HuH-7.5 (cell line): ENCODE measurements around the gene C6orf89.
"Not testable (repeated sequence)": the region's sequence is repeated elsewhere in the genome, so short reads cannot be mapped to it uniquely, and the experiment has no call there.

Source experiments
- DNase-seq: peaks from one replicate; pipeline ENCODE4 v3.0.0; 2011; ENCODE audit warnings: low spot score

Gene C6orf89

DNA sequence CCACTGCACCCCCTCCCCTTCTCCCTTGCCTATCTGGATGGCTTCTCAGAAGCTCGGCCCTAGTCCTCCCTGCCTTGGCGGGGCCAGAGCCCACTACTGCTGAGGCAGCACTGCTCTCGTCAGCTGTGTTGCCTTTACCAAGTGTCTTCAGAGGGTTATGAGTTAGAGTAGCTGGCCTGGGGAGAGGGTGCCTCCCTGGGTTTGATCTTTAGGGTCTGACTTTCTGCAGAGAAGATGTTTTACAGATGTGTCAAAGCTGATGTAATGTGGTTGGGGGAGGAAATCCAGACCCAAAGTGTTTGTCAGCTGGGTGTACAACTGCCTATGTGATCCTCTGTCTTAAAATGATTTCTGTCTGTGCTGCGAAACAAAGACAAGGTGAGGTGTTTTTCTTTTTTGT lies 38.4 kb downstream of the C6orf89 start:
- DNase-seq, result no peak

DNA sequence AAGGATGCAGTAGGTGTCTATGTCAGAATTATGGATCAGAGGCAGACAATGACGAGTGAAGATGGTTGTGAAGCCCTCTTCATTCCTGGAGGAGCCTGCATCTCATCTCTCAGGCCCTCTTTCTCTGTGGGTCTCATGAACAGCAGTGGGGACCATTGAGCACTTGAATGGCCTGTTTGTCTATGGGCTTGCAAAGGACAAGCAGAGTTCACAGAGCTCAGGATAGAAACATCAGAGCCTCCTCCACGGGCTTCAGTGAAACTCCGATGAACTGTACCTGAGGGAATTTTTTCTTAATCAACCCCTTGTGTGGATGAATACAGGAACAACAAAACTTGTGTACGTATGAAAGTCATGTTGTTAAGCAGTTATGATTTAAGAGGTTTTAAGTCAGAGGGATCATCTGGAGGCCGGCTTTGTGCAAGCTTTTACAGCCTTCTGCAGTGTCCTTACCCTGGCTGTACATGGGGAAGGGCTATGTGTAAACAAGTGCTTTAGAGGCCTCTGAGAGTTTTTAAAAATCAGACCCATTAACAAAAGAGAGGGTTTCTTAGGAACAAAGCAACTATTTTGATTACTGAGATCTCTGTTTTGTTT lies 39.1 kb downstream of the C6orf89 start:
- DNase-seq, result no peak

DNA sequence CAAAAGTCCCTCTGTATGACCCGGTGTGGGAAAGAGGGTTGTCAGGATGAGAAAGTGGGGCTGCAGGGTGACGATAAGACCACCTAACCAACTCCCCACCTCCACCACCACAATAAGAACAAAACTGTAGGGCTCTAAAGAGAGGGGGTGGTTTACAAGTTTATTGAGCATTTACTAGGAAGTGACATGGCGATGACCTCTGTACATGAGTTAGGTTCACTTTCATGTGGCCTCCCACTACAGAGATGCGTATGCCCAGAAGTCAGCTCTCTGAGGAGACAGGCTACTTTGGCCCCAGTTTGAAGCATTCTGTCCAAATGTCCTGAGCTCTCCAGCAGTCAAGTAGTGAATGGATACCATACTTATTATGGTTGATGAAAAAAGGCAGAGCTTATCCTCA lies 40.1 kb downstream of the C6orf89 start:
- no peak for DNase-seq

DNA sequence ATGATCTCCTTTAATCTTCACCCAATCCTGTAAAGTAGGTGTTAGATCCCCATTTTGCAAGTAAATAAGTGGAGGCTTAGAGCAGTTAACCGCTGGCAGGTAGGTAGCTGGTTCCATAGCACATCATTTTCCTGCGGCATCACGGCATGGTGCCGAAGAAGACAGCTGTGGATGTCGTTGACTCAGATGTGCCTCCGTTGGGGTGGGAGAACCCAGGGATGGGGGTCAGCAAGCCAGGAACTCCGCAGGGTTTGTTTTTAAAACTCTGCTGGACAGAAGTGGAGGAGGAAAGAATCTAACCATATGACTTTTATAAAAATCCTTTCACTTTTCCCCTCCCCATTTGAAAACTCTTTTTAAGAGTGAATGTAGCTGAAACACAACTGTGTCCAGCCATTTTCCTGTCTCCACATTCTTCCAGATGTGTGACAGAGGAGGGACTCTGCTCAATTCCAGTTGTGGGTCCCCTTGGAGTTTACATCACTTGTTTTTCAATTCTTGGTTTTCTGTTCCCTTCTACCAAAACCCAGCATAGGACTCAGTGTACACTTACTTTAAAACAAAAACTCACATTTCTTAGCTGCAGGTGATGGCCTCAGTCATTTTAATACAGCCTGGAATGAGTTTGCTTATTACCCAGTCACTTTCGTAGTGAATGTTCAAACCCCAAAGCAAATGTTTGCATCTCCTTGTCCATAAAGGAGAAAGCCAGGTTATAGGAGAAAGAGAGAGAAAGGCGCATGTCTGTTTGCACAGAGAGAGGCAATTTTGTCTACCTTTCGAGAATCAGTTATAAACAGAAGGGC lies 41.2 kb downstream of the C6orf89 start:
- no peak for DNase-seq

DNA sequence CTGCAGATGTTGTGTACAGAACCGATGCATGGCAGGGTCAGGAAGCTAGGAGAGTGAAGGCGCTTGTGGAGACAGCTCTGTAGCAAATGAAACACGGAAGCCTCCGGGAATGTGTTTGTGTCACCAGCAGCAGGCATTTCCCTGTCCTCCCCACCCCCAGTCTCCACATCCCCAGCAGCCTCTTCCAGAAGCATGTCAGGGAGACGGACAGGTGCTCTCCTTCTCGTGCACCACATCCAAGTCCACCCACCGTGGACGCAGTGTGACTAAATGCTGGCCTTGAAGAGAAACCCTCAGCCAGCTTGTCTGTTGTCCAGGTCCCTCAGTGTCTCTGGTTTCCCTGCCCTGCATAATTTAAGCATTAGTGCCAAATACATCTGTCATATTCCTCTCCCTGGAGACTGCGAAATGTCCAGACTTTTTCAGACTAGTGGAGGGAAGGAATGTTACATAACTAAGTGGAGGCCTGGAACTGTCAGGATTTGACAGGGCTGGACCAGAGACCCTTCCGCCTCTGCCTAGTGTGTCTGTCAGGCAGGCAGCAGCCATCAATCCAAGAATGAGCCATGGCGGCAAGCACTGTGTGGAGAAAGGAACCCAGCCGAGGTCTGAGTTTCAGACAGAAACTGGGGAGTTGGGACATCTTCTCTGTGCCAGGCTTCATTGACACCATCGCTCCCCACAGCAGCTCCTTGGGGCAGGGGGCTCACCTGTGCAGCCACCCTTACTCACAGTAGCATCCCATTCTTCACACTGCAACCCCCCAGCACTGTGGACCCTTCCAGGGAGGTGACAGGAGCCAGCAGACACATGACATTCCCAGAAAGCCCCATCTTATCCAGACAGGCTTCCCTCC lies 42.2 kb downstream of the C6orf89 start:
- DNase-seq, result no peak

DNA sequence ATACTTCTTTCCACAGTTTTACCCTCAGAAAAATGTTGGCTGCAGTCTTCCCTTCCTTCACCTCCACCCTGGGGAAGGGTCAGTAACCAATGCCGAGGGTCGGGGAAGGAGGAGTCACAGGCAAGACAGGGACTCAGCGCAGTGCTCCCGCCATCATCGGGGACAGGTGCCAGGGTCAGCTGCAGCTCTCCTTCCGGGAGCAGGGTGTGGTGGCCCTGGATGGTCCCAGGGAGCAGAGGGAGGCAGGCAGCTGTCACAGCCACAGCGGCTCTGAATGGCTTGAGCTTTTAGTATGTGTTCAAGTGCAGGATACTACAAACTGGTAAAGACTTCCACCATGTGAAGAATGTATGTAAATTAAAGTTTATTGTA lies 42.8 kb downstream of the C6orf89 start:
- DNase-seq, result no peak

DNA sequence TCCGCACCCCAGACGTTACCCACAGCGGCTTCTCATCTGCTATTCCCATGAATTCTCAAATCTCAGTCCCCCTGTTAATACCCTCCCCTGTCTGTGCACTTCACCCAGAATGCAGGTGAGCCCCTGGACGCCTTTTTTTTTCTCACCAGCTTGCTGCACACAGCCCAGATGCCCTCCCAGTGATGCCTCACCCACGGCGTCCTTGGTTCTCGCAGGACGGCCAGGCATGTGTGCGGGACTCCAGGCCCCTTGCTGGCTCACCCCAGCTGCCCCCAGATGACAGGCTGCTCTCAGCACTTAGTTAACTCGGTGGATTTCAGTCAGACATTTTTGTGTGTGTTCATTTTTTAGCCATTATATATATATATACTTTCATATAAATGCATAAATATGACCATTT lies 43.4 kb downstream of the C6orf89 start:
- no peak for DNase-seq

DNA sequence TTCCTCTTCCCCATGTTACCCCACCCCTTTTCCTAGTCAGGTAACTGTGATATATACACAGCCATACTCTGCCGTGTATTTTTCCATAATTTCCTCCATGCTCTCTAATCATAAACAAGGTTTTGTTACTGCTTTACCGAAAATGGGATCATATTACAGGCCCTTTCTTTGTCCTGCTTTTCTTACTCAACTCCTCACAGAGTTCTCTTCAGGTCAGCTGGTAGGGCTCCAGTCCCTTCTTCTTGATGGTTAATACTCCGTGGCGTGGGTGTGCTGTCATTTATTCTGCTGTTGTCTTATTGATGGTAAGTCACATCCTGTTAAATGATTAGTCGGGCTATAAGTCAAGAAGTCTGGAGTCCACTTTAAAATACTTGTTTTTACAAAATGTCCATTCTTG lies 43.9 kb downstream of the C6orf89 start:
- DNase-seq, result no peak

DNA sequence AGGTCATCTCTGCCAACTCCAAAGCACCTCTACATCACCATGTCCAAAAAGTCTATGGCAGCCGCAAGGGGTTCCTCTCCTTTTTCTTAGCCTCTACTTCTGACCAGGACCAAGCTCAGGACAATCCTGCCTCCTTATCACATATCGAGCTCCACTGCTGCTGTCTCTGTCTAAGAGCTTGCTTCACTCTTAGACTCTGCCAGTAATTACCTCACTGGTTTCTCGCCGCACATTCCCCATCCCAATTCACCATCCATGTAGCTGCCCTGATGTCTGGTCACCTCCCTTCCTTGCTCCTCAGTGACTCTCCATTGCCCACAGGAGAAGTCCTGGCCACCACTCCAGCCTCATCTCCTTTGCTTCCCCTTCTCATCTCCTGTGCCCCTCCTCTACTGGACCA lies 44.7 kb downstream of the C6orf89 start:
- DNase-seq, result no peak

DNA sequence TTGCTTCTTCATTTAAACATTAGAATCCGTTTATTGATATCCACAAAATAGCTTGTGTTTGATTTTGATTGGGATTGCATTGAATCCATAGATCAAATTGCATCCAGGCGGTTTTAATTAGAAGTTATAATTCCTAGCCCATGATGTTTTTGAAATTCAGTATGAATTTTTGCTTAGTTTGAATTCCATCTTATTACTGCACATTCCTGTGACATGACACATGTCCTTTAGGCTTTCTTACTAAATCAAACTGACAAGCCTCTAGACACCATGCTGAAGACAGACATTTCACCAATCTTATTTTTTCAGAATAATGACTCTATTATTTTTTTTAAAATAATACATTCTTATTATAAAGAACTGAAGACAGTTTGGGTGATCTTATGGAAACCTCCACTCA lies 47.4 kb downstream of the C6orf89 start:
- DNase-seq, result no peak

DNA sequence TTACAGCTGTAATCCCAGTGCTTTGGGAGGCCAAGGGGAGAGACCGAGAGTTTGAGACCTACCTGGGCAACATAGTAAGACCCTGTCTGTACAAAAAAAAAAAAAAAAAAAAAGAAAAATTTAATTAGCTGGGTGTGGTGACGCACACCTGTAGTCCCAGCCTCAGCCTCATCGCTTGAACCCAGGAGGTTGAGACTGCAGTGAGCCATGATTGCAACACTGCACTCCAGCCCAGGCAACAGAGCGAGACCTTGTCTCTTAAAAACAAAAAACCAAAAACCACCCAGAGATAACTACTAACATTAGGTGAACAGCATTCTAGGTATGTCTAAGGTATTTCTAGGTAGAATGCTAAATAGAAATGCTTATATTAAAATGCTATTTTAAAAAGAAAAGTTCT lies 47.8 kb downstream of the C6orf89 start:
- no peak for DNase-seq

DNA sequence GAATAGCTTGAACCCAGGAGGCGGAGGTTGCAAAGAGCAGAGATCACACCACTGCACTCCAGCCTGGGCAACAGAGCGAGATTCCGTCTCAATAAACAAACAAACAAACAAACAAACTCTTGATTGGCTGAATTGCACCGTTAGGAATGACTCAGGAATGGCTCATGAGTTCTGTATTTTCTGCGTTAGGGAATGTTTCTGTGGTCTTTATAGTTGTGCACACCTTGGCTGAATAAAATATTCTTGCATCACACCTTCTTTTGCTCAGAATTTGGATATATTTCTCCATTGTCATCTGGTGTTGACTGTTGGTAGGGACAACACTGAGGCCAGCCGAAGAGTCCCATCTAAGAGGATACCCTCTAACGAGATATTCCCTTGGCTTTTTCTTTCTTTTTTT lies 49.1 kb downstream of the C6orf89 start:
- DNase-seq, result no peak

DNA sequence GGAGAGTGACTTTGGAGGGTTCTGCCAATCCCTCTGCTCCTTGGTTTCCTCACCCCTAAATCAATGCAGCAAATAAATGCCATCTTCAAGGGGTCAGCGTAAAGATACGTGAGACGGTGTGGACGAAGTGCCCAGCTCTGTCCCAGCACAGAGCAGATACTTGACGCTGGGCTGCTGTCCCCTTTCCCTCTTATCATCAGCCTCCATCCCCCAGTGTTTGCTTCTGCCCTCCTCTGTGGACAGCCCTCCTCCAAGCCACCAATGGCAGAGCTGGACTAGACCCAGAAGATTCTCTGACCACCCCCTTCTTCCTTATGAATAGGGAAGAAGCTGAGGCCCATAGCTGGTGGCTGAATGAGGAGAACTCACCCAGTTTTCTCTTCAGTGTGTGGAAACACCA lies 51.1 kb downstream of the C6orf89 start:
- no peak for DNase-seq

DNA sequence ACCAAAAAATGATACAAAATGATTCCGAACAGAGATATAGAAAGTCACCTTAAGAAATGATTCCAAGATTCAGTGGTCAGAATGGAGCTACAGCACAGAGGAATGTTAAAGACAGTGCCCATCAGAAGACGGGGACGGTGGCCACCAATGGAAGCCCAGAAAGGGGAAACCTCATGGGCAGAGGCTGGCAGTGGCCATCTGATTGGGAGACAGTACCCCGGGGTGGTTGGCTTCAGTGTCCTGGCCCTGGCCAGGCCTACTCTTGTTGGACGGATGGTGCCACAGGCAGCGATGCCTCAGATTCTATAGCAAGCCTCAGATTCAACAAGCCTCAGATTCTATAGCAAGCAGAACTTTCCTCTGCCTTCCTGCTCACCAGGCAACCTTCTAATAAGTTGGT lies 52.1 kb downstream of the C6orf89 start:
- DNase-seq, result no peak

DNA sequence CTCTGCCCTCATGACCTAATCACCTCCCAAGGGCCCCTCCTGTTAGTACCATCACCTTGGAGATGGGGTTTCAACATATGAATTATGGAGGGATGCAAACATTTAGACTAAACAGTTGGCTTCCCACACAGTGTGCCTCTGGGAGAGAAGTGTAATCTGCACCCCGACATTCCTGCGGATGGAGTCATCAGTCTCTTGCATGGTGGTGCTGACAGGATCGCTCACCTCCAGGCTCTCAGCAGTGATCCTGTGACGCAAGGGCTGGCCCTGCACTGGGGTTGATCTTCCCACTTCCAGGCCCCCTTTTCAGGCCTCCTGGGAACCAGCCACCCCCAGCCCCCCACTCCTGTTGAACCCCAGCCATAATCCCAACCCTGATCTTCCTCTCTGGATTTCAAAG lies 52.8 kb downstream of the C6orf89 start:
- DNase-seq, result no peak

DNA sequence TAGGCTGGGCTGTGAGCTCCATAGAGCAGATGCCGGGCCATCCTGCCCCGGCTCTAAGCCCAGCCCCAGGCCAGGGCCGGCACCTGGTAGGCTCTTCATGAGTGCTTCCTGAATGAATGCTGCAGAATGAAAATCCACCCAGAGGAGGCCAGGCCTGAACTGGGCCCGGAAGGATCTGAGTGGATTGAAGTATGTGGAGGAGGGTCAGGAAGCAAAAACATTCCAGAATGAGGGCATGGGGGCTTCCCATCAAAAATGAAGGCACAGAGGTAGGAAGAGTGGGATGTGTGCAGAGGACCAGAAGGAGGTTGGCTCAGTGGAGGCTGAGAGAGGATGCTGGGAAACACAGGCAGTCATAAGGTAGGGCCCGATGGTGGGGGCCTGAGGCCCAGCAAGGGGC lies 53.3 kb downstream of the C6orf89 start:
- not testable (repeated sequence) for DNase-seq

DNA sequence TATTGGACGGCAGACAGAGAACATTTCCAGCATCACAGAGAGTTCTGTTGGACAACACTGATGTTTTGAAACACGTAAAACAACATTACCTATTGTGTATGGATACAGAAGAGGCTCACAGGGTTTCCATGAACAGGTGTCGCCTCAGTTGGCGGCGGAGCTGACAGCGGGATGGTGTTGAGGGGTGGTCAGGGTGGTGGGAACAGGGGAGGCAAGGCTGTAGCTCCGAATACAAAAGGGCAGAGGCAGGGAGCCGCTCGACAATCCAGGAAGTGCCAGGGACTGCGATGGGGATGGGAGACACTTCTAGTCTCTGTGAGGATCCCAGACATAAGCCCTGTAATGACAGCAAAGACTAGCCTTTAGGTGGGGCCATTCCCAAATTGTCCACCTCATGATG lies 54.3 kb downstream of the C6orf89 start:
- no peak for DNase-seq

DNA sequence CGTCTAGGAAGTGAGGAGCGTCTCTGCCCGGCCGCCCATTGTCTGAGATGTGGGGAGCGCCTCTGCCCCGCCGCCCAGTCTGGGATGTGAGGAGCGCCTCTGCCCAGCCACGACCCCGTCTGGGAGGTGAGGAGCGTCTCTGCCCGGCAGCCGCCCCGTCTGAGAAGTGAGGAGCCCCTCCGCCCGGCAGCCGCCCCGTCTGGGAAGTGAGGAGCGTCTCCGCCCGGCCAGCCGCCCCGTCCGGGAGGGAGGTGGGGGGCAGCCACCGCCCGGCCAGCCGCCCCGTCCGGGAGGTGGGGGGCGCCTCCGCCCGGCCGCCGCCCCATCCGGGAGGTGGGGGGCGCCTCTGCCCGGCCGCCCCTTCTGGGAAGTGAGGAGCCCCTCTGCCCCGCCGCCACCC lies 55.8 kb downstream of the C6orf89 start:
- not testable (repeated sequence) for DNase-seq

DNA sequence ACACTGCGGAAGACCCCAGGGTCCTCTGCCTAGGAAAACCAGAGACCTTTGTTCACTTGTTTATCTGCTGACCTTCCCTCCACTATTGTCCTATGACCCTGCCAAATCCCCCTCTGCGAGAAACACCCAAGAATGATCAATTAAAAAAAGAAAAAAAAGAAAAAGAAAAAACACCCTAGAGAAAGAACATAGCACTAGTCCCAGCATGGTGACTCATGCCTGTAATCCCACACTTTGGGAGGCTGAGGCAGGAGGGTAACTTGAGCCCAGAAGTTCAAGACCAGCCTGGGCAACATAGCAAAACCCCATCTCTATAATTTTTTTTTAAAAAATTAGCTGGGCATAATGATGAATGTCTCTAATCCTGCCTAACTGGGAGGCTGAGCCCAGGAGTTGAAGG lies 56.6 kb downstream of the C6orf89 start:
- not testable (repeated sequence) for DNase-seq

DNA sequence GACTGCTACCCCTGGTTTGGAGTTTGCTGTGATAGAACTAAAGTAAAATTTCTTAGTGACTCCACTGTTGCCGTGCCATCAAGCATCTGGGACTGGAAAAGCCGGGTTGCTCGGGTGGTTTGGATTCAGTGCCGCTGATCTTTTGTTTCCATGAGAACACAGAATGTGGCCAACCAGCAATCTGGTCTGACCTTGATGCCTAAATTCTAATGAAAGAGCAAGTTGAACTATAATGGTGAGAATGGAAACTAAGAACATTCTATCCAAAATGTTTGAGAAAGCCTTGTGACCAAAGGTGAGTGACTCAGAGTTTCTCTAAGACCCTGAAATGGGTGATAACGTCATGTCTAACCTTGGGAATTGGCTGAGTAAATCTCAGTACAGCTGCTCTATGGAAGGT lies 58.9 kb downstream of the C6orf89 start:
- no peak for DNase-seq

DNA sequence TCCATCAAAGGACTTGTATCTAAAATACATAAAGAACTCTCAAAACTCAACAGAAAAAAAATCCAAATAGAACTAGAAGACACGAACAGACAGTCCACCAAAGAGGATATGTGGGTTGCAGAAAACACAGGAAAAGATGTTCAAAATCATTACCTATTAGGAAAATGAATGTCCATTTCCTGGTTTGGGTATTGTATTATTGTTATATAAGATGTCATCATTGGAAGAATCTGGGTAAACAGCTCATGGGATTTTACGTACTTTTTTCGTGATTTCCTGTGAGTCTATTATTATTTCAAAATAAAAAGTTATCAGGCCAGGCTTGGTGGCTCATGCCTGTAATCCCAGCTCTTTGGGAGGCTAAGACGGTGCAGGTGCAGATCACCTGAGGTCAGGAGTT lies 59.5 kb downstream of the C6orf89 start:
- no peak for DNase-seq

DNA sequence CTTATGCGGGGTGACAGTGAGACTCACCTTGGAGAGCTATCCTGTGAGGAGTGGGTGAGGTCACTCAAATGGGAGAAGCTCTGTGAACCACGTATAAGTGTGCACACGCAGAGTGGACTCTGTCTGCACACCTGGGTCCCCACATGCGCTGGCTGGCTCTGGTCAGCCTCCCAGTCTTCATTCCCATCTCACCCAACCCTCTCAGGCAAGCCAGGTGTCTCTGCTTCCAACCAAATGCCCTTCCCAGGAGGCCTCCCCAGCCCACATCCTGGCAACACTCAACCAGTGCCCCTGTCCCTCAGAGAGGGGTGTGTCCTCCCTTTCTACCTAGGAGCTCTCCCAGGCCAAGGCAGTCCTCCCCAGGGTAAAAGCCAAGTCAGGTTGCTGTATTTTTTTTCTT lies 60.8 kb downstream of the C6orf89 start:
- no peak for DNase-seq
